ENCODE measurements around the gene STIM2. TPM values are rescaled to one million over a fixed set of nuclear protein-coding genes. Genes with fewer than 3 reads are reported as not detected.

The STIM2 gene
- total and polyA plus RNA-seq, 7 donors = 2.4 to 8.4 (median 4.9) TPM

DNA sequence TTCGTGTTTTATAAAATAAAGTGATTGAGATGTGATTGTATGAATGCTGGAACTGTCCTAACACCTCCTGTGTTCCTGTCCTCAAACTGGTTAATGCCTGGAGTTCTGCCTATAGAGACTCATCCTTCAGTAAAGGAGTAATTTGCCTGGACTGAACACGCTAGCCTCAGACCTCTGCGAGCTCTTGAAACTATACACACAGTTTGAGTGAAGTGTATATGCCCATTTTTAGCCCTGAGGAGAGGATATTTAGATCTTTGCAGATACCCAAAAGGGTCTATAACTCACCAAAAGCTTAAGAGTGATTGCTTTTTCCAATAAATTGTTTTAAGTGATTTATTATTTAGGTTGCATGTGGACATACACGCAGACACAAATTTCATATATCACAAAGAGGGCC is 29.9 kb upstream of the STIM2 start:
- DNase-seq = no peak
- no peak for ATAC-seq
- no peak overlapping the region for H3K27ac ChIP-seq
- WGBS, 3 donors = 90 to 95% (median 94%) methylated on average over 4 of the region's 4 CpGs
- intact Hi-C loops (cut with DNase I) = no loop called here
- no peak for TF ChIP-seq CTCF (IDR thresholded peaks at IDR 0.05)
- no peaks in the 10 kb centered on the region for H3K4me1 ChIP-seq
- no peaks in the 10 kb centered on the region for H3K36me3 ChIP-seq (ENCODE audit: insufficient read depth in 1 of 2, low read depth in 1 of 2)
- no peak overlapping the region for H3K4me3 ChIP-seq
- no peaks in the 10 kb centered on the region for H3K27me3 ChIP-seq (ENCODE audit: insufficient read depth in 3 of 3, low read length in 2 of 3)
- H3K9me3 ChIP-seq = no peaks in the 10 kb centered on the region

- H3K27ac ChIP-seq = no peak overlapping the region
- no peaks in the 10 kb centered on the region for H3K27me3 ChIP-seq (ENCODE audit: insufficient read depth in 3 of 3, low read length in 2 of 3)
- ATAC-seq = no peak
- H3K9me3 ChIP-seq = no peaks in the 10 kb centered on the region
- no peak for DNase-seq
- H3K4me3 ChIP-seq = no peak overlapping the region
- TF ChIP-seq CTCF (IDR thresholded peaks at IDR 0.05) = no peak
- H3K4me1 ChIP-seq = peaks cover 8% of the 10 kb centered on the region
- intact Hi-C loops (cut with DNase I) = no loop called here
- H3K36me3 ChIP-seq (ENCODE audit: insufficient read depth in 1 of 2, low read depth in 1 of 2) = no peaks in the 10 kb centered on the region
- WGBS, 3 donors = 83 to 94% (median 93%) methylated on average over 1 of the region's 1 CpG
Observed at GRCh38 chr4:26836539-26836938, 24.1 kb upstream of the STIM2 start.

DNA sequence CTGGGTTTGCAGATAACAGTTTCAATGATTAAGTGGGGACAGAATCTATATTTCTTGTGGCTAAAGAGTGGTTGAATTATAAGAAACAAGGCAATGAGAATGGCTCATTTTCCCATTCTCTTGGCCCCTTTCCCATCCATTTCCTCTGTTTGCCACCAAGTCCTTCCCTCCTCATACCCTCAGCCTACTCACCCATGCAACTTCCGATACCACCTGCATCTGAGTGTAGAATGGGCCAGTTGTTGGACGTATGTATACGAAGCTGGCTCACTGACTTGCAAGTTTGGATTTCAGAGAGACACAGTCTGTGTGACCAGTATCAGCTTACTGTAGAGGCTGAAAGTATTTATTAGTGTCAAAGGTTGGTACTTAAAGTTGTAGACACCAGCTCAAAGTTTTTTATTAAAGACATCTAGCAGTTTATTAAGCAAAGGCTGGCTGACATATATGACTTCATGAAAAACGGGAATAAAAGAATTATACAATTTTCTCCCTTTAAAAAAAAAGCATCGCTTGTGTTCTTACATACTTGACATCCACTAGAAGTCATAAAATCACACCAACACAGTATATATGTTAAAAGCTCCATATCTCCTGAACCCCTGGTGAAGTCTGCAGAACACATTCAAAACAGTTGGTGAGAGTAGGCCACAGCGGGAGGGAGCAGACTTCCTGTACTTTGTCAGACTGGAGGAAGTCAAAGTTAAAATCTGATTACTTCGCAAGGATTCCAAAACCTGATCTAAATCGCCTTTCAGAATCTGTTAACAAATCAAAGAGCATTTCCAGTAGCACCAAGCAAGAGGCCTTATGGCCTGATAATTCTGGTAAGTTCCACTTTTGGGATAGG is 22.4 kb upstream of the STIM2 start:
- H3K27ac ChIP-seq = no peak overlapping the region
- DNase-seq (no peak), ATAC-seq (no peak)
- intact Hi-C loops (cut with DNase I) = no loop called here
- 62 to 73% (median 62%) methylated on average over 8 of the region's 8 CpGs for WGBS, 3 donors
- no peaks in the 10 kb centered on the region for H3K36me3 ChIP-seq (ENCODE audit: insufficient read depth in 1 of 2, low read depth in 1 of 2)
- no peaks in the 10 kb centered on the region for H3K27me3 ChIP-seq (ENCODE audit: insufficient read depth in 3 of 3, low read length in 2 of 3)
- no peaks in the 10 kb centered on the region for H3K9me3 ChIP-seq
- no peak for TF ChIP-seq CTCF (IDR thresholded peaks at IDR 0.05)
- H3K4me3 ChIP-seq = no peak overlapping the region
- peaks cover 8% of the 10 kb centered on the region for H3K4me1 ChIP-seq

GRCh38 chr4:26839016-26839415 is 21.6 kb upstream of the STIM2 start:
- TF ChIP-seq CTCF (IDR thresholded peaks at IDR 0.05) = no peak
- intact Hi-C loops (cut with DNase I) = no loop called here
- Histone ChIP-seq H3K27me3 (ENCODE audit: insufficient read depth in 3 of 3, low read length in 2 of 3) (no peaks in the 10 kb centered on the region), H3K36me3 (ENCODE audit: insufficient read depth in 1 of 2, low read depth in 1 of 2) (no peaks in the 10 kb centered on the region), H3K27ac (no peak overlapping the region), H3K4me1 (peaks cover 8% of the 10 kb centered on the region), H3K4me3 (no peak overlapping the region), H3K9me3 (no peaks in the 10 kb centered on the region)
- ATAC-seq = no peak
- 82 to 88% (median 83%) methylated on average over 5 of the region's 5 CpGs for WGBS, 3 donors
- no peak for DNase-seq

Data from psoas muscle (tissue), 8 donors.